ENCODE measurements around the gene SRRT.
"Not testable (repeated sequence)": the region's sequence is repeated elsewhere in the genome, so short reads cannot be mapped to it uniquely, and the experiment has no call there.

The SRRT gene

GRCh38 chr7:100895956-100896731 is 21.2 kb downstream of the SRRT start:
- peak; percentile 78 for DNase-seq

GRCh38 chr7:100896732-100897608 is 22.1 kb downstream of the SRRT start:
- DNase-seq = peak; percentile 87

GRCh38 chr7:100897772-100898454 is 23.0 kb downstream of the SRRT start:
- no peak for DNase-seq

GRCh38 chr7:100899432-100899831 is 24.5 kb downstream of the SRRT start:
- no peak for DNase-seq

GRCh38 chr7:100900978-100901377 is 26.1 kb downstream of the SRRT start:
- no peak for DNase-seq

- DNase-seq = no peak
Measured at GRCh38 chr7:100901921-100902332, 27.0 kb downstream of the SRRT start.

GRCh38 chr7:100902638-100903037 is 27.7 kb downstream of the SRRT start:
- no peak for DNase-seq

GRCh38 chr7:100908512-100908911 is 33.6 kb downstream of the SRRT start:
- no peak for DNase-seq

GRCh38 chr7:100910443-100910842 is 35.5 kb downstream of the SRRT start:
- not testable (repeated sequence) for DNase-seq

- DNase-seq = no peak
Measured at GRCh38 chr7:100911484-100911883, 36.6 kb downstream of the SRRT start.

- no peak for DNase-seq
Measured at GRCh38 chr7:100914208-100914878, 39.4 kb downstream of the SRRT start.

- no peak for DNase-seq
Measured at GRCh38 chr7:100914879-100915447, 40.1 kb downstream of the SRRT start.

- DNase-seq = not testable (repeated sequence)
Measured at GRCh38 chr7:100919335-100919734, 44.4 kb downstream of the SRRT start.

- DNase-seq = not testable (repeated sequence)
Measured at GRCh38 chr7:100919779-100920437, 45.0 kb downstream of the SRRT start.

- no peak for DNase-seq
Measured at GRCh38 chr7:100921039-100921438, 46.1 kb downstream of the SRRT start.

- not testable (repeated sequence) for DNase-seq
Measured at GRCh38 chr7:100923616-100924015, 48.7 kb downstream of the SRRT start.

- no peak for DNase-seq
Measured at GRCh38 chr7:100929808-100930174, 54.9 kb downstream of the SRRT start.

GRCh38 chr7:100933734-100934133 is 58.8 kb downstream of the SRRT start:
- no peak for DNase-seq

- DNase-seq = not testable (repeated sequence)
Measured at GRCh38 chr7:100935381-100935780, 60.5 kb downstream of the SRRT start.

- DNase-seq = not testable (repeated sequence)
Measured at GRCh38 chr7:100936167-100936566, 61.3 kb downstream of the SRRT start.

Measured in retina (tissue), 1 donor.